ENCODE results near the gene TIMP2. TPM values are rescaled to one million over a fixed set of nuclear protein-coding genes. Genes with fewer than 3 reads are reported as not detected.
A peak's percentile ranks its signal among the peaks of the same experiment; 100 is the strongest.

TIMP2 gene
- total and polyA plus RNA-seq, 2 of the 13 experiments (the other 11 are each of a cell fraction or from before 2014, with no cell fraction given), result 3.8 to 8.5 TPM

DNA sequence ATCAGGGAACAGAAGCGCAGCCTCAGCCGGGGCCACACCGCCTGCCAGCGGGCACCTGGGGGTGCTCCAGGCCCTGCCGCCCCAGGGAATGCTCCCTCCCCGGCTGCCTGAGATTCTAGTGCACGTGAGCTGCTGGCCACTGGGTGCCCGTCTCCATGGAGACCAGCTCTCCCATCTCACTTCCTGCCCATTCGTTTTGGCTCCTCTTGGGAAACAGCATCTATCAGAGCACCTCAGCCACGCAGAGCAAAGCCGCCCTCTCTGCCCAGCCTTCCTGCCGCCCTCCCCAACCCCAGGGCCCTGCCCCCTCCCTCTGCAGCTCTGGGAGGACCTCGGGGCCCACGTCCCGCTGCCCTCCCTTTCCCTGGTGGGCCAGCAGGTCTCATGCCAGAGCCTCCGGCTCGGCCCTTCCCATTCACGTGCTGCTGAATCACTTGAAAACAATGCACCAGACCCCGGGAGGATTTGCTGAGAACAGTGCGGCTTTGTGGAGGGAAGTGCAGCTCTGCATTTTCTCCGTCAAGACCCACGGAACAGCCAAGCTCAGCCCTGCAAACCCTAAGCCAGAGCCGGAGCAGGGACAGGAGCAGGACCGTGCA lies 41.6 kb downstream of the TIMP2 start (continued):
- no peak; the same call in none of the 2 replicates for TF ChIP-seq ZNF501 (CRISPR knock-in tag; IDR thresholded peaks at IDR 0.05)
- TF ChIP-seq ZNF782 (CRISPR knock-in tag; IDR thresholded peaks at IDR 0.05; ENCODE audit: borderline replicate concordance), result no peak
- TF ChIP-seq MLLT10 (CRISPR knock-in tag; IDR thresholded peaks at IDR 0.05), result no peak
- TF ChIP-seq, protein P1, sequence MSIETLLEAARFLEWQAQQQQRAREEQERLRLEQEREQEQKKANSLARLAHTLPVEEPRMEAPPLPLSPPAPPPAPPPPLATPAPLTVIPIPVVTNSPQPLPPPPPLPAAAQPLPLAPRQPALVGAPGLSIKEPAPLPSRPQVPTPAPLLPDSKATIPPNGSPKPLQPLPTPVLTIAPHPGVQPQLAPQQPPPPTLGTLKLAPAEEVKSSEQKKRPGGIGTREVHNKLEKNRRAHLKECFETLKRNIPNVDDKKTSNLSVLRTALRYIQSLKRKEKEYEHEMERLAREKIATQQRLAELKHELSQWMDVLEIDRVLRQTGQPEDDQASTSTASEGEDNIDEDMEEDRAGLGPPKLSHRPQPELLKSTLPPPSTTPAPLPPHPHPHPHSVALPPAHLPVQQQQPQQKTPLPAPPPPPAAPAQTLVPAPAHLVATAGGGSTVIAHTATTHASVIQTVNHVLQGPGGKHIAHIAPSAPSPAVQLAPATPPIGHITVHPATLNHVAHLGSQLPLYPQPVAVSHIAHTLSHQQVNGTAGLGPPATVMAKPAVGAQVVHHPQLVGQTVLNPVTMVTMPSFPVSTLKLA (IDR thresholded peaks at IDR 0.05), result no peak
- TF ChIP-seq MBNL3 (CRISPR knock-in tag; conservative IDR thresholded peaks at IDR 0.05), result no peak
- no peak for TF ChIP-seq ZNF670 (CRISPR knock-in tag; IDR thresholded peaks at IDR 0.05; ENCODE audit: borderline replicate concordance)
- no peak for TF ChIP-seq ZNF878 (CRISPR knock-in tag; IDR thresholded peaks at IDR 0.05)
- TF ChIP-seq, protein P2, sequence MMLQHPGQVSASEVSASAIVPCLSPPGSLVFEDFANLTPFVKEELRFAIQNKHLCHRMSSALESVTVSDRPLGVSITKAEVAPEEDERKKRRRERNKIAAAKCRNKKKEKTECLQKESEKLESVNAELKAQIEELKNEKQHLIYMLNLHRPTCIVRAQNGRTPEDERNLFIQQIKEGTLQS (CRISPR knock-in tag; IDR thresholded peaks at IDR 0.05), result peak; percentile 69
- no peak for TF ChIP-seq ETV5 (CRISPR knock-in tag; IDR thresholded peaks at IDR 0.05; ENCODE audit: borderline replicate concordance)
- TF ChIP-seq, protein P3, sequence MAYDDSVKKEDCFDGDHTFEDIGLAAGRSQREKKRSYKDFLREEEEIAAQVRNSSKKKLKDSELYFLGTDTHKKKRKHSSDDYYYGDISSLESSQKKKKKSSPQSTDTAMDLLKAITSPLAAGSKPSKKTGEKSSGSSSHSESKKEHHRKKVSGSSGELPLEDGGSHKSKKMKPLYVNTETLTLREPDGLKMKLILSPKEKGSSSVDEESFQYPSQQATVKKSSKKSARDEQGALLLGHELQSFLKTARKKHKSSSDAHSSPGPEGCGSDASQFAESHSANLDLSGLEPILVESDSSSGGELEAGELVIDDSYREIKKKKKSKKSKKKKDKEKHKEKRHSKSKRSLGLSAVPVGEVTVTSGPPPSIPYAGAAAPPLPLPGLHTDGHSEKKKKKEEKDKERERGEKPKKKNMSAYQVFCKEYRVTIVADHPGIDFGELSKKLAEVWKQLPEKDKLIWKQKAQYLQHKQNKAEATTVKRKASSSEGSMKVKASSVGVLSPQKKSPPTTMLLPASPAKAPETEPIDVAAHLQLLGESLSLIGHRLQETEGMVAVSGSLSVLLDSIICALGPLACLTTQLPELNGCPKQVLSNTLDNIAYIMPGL (CRISPR knock-in tag; IDR thresholded peaks at IDR 0.05; ENCODE audit: borderline replicate concordance in 1 of 2, low read depth in 1 of 2), result peak in 1 of 2 experiments; percentile 50; a peak in 2 of 4 replicates
- no peak for TF ChIP-seq ZNF841 (CRISPR knock-in tag; IDR thresholded peaks at IDR 0.05; ENCODE audit: borderline replicate concordance)
- TF ChIP-seq PITX1 (CRISPR knock-in tag; IDR thresholded peaks at IDR 0.05), result no peak
- no peak for TF ChIP-seq ZIK1 (CRISPR knock-in tag; IDR thresholded peaks at IDR 0.05; ENCODE audit: borderline replicate concordance, low read depth)
- TF ChIP-seq PCBP2 (optimal IDR thresholded peaks at IDR 0.05; ENCODE audit: low read depth, low read length, poor library complexity, severe bottlenecking), result no peak
- no peak; the same call in 1 of the 2 replicates for TF ChIP-seq HDAC2 (CRISPR knock-in tag; IDR thresholded peaks at IDR 0.05)
- TF ChIP-seq MYNN (CRISPR knock-in tag; IDR thresholded peaks at IDR 0.05; ENCODE audit: low read depth), result peak; percentile 84; the same call in 1 of the 2 replicates
- TF ChIP-seq, protein P4, sequence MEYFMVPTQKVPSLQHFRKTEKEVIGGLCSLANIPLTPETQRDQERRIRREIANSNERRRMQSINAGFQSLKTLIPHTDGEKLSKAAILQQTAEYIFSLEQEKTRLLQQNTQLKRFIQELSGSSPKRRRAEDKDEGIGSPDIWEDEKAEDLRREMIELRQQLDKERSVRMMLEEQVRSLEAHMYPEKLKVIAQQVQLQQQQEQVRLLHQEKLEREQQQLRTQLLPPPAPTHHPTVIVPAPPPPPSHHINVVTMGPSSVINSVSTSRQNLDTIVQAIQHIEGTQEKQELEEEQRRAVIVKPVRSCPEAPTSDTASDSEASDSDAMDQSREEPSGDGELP (IDR thresholded peaks at IDR 0.05; ENCODE audit: borderline replicate concordance, low read depth), result no peak
- no peak for TF ChIP-seq ZBTB7A (CRISPR knock-in tag; IDR thresholded peaks at IDR 0.05)
- no peak for TF ChIP-seq ZNF850 (CRISPR knock-in tag; conservative IDR thresholded peaks at IDR 0.05)
- TF ChIP-seq, protein P5, sequence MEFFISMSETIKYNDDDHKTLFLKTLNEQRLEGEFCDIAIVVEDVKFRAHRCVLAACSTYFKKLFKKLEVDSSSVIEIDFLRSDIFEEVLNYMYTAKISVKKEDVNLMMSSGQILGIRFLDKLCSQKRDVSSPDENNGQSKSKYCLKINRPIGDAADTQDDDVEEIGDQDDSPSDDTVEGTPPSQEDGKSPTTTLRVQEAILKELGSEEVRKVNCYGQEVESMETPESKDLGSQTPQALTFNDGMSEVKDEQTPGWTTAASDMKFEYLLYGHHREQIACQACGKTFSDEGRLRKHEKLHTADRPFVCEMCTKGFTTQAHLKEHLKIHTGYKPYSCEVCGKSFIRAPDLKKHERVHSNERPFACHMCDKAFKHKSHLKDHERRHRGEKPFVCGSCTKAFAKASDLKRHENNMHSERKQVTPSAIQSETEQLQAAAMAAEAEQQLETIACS (CRISPR knock-in tag; IDR thresholded peaks at IDR 0.05), result no peak
- TF ChIP-seq, protein P6, sequence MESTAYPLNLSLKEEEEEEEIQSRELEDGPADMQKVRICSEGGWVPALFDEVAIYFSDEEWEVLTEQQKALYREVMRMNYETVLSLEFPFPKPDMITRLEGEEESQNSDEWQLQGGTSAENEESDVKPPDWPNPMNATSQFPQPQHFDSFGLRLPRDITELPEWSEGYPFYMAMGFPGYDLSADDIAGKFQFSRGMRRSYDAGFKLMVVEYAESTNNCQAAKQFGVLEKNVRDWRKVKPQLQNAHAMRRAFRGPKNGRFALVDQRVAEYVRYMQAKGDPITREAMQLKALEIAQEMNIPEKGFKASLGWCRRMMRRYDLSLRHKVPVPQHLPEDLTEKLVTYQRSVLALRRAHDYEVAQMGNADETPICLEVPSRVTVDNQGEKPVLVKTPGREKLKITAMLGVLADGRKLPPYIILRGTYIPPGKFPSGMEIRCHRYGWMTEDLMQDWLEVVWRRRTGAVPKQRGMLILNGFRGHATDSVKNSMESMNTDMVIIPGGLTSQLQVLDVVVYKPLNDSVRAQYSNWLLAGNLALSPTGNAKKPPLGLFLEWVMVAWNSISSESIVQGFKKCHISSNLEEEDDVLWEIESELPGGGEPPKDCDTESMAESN (CRISPR knock-in tag; conservative IDR thresholded peaks at IDR 0.05), result no peak
- no peak for TF ChIP-seq TAF15 (IDR thresholded peaks at IDR 0.05; ENCODE audit: low read depth, low read length, poor library complexity, severe bottlenecking)
